ENCODE results near the gene IL12RB1. TPM values are rescaled to one million over a fixed set of nuclear protein-coding genes. Genes with fewer than 3 reads are reported as not detected.
A peak's percentile ranks its signal among the peaks of the same experiment; 100 is the strongest.

Gene IL12RB1
- total RNA-seq (ENCODE audit: unreplicated experiment): not detected
- long read RNA-seq: 0 reads

GRCh38 chr19:18086590-18087138 is at the start of gene IL12RB1:
IL12RB1 (minus strand) TSS chr19:18086934; CDS start chr19:18086823, 111 bp downstream.
- Mint-ChIP-seq H3K27me3 (ENCODE audit: unreplicated experiment) (peaks cover 9% of the 10 kb centered on the region), H3K9me3 (ENCODE audit: unreplicated experiment) (peaks cover 7% of the 10 kb centered on the region), H3K4me1 (ENCODE audit: low read depth, unreplicated experiment) (peaks cover 2% of the 10 kb centered on the region), H3K36me3 (ENCODE audit: unreplicated experiment) (no peaks in the 10 kb centered on the region), H3K27ac (ENCODE audit: unreplicated experiment) (no peak within 1 kb of the TSS), H3K4me3 (ENCODE audit: unreplicated experiment) (no peak within 1 kb of the TSS)
- TF ChIP-seq CTCF (IDR thresholded peaks at IDR 0.05; ENCODE audit: partially characterized antibody, unreplicated experiment): no peak
- DNase-seq: no peak

- Mint-ChIP-seq H3K9me3 (ENCODE audit: unreplicated experiment) (peaks cover 1% of the 10 kb centered on the region), H3K36me3 (ENCODE audit: unreplicated experiment) (no peaks in the 10 kb centered on the region), H3K27ac (ENCODE audit: unreplicated experiment) (no peak overlapping the region), H3K4me3 (ENCODE audit: unreplicated experiment) (no peak overlapping the region), H3K4me1 (ENCODE audit: low read depth, unreplicated experiment) (no peaks in the 10 kb centered on the region), H3K27me3 (ENCODE audit: unreplicated experiment) (peaks cover 7% of the 10 kb centered on the region)
- no peak for TF ChIP-seq CTCF (IDR thresholded peaks at IDR 0.05; ENCODE audit: partially characterized antibody, unreplicated experiment)
- DNase-seq: no peak
Observed at GRCh38 chr19:18135712-18136584, 49.2 kb upstream of the IL12RB1 start.

GRCh38 chr19:18131841-18132596 is 45.3 kb upstream of the IL12RB1 start:
- H3K4me1 Mint-ChIP-seq (ENCODE audit: low read depth, unreplicated experiment): no peaks in the 10 kb centered on the region
- H3K4me3 Mint-ChIP-seq (ENCODE audit: unreplicated experiment): no peak overlapping the region
- H3K27me3 Mint-ChIP-seq (ENCODE audit: unreplicated experiment): peaks cover 5% of the 10 kb centered on the region
- DNase-seq: peak; percentile 65
- H3K36me3 Mint-ChIP-seq (ENCODE audit: unreplicated experiment): no peaks in the 10 kb centered on the region
- H3K9me3 Mint-ChIP-seq (ENCODE audit: unreplicated experiment): peaks cover 1% of the 10 kb centered on the region
- TF ChIP-seq CTCF (IDR thresholded peaks at IDR 0.05; ENCODE audit: partially characterized antibody, unreplicated experiment): no peak
- H3K27ac Mint-ChIP-seq (ENCODE audit: unreplicated experiment): no peak overlapping the region

- H3K4me1 Mint-ChIP-seq (ENCODE audit: low read depth, unreplicated experiment): no peaks in the 10 kb centered on the region
- peaks cover 1% of the 10 kb centered on the region for H3K9me3 Mint-ChIP-seq (ENCODE audit: unreplicated experiment)
- H3K27ac Mint-ChIP-seq (ENCODE audit: unreplicated experiment): no peak overlapping the region
Observed at GRCh38 chr19:18130523-18131242, 43.9 kb upstream of the IL12RB1 start.

More at GRCh38 chr19:18130523-18131242, 43.9 kb upstream of the IL12RB1 start:
- H3K36me3 Mint-ChIP-seq (ENCODE audit: unreplicated experiment): no peaks in the 10 kb centered on the region
- peaks cover 5% of the 10 kb centered on the region for H3K27me3 Mint-ChIP-seq (ENCODE audit: unreplicated experiment)
- TF ChIP-seq CTCF (IDR thresholded peaks at IDR 0.05; ENCODE audit: partially characterized antibody, unreplicated experiment): no peak
- H3K4me3 Mint-ChIP-seq (ENCODE audit: unreplicated experiment): no peak overlapping the region
- DNase-seq: no peak

Data from glutamatergic neuron (in vitro differentiated cells).